Measurements from ENCODE around the gene AQP2.

Gene AQP2

DNA sequence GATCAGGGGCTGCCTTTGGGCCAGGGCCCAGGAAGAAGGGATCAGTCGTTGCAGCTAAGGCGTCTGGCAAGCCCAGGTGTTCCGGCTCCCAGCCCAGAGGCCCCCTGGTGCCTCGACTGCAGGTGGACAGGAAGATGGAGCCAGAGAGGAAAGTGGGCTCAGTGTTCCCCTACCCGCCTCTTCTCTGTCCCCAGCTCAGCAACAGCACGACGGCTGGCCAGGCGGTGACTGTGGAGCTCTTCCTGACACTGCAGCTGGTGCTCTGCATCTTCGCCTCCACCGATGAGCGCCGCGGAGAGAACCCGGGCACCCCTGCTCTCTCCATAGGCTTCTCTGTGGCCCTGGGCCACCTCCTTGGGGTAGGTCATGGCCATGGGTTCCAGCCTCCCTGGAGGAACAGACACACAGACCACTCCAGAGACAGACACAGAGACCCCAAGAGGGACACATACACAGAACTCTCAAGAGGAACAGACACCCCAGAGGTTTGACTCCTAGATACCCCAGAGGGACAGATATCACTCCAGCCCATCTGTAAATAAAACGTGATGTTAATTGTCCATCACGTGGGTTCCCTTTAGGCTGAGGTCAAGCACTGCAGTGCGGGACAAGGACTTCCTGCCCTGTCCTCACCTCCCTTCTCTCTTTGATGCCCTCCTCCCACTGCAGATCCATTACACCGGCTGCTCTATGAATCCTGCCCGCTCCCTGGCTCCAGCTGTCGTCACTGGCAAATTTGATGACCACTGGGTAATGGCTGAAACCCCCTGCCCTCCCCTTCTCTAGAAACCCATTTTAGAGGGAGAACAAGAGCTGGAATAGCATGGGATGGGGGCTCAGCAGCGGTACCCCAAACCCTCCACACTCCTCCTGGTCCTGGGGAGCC is 3.7 kb downstream of the AQP2 start:
- DNase-seq (ENCODE audit: low spot score): no peak
- TF ChIP-seq, protein P1, sequence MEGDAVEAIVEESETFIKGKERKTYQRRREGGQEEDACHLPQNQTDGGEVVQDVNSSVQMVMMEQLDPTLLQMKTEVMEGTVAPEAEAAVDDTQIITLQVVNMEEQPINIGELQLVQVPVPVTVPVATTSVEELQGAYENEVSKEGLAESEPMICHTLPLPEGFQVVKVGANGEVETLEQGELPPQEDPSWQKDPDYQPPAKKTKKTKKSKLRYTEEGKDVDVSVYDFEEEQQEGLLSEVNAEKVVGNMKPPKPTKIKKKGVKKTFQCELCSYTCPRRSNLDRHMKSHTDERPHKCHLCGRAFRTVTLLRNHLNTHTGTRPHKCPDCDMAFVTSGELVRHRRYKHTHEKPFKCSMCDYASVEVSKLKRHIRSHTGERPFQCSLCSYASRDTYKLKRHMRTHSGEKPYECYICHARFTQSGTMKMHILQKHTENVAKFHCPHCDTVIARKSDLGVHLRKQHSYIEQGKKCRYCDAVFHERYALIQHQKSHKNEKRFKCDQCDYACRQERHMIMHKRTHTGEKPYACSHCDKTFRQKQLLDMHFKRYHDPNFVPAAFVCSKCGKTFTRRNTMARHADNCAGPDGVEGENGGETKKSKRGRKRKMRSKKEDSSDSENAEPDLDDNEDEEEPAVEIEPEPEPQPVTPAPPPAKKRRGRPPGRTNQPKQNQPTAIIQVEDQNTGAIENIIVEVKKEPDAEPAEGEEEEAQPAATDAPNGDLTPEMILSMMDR (IDR thresholded peaks at IDR 0.05; ENCODE audit: extremely low read depth, missing control alignments): no peak

DNA sequence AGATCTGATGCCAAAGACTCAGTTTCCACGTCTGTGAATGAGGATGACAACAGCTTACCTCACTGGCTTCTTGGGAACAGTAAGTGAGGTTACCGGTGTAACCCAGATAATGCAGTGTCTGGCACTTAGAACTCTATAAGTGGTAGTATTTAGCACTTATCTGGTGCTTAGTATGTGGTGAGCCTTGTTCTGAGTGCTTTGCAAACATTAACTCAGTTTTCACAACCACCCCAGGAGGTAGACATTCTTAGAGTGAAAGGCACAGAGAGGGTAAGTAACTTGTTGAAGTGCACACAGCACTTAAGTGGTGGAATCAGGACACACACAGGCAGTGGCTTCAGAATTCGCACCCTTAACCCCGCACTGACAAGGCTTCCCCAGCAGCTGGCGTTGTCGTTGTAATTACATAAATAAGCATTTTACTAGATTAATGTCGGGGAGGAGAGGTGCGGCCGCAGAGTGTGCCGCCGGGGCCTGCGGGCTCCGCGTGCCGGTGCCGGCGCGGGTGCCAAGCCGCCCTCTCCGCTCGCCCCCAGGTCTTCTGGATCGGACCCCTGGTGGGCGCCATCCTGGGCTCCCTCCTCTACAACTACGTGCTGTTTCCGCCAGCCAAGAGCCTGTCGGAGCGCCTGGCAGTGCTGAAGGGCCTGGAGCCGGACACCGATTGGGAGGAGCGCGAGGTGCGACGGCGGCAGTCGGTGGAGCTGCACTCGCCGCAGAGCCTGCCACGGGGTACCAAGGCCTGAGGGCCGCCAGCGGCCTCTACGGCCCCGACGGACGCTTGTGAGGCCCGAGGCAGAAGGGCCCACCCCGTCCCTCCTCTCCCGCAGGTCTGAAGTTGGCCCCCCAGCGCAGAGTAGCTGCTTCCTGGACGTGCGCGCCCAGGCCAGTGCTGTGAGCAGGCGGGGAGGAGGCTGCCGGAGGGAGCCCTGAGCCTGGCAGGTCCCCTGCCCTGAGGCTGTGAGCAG is 4.6 kb downstream of the AQP2 start:
- no peak for DNase-seq (ENCODE audit: low spot score)
- TF ChIP-seq, protein P1 (IDR thresholded peaks at IDR 0.05; ENCODE audit: extremely low read depth, missing control alignments): no peak

DNA sequence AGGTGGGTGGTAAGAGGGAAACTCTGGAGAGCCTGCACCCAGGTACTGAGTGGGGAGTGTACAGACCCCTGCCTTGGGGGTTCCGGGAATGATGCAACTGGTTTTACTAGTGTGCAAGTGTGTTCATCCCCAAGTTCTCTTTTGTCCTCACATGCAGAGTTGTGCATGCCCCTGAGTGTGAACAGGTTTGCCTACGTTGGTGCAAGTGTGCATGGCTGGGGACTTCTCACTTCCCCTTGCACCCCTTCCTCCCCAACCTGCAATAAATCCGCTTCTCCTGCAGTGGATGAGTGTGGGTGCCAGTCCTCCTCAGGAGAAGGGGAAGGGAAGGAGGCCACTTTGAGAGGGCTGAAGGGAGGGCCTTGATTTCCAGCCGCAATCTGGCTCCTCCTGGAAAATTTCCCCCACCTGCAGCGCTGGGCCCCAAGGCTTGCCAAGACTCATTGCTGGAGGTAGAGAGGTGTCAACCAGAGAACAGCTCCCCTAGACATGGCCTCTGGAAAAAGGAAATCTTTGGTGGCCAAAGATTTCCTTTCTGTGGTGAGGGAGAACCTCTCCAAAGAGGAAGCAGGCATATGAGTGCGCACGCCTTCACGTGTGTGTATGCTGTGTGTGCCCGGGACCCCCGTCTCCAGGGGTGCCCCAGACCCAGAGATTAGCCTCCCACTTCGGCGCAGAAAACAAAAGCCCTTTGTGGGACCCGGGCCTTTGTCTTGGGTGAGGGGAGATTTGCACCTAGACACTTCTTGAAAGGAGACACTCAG is 5.5 kb downstream of the AQP2 start:
- TF ChIP-seq, protein P1 (IDR thresholded peaks at IDR 0.05; ENCODE audit: extremely low read depth, missing control alignments): no peak
- peak; percentile 40 for DNase-seq (ENCODE audit: low spot score)

DNA sequence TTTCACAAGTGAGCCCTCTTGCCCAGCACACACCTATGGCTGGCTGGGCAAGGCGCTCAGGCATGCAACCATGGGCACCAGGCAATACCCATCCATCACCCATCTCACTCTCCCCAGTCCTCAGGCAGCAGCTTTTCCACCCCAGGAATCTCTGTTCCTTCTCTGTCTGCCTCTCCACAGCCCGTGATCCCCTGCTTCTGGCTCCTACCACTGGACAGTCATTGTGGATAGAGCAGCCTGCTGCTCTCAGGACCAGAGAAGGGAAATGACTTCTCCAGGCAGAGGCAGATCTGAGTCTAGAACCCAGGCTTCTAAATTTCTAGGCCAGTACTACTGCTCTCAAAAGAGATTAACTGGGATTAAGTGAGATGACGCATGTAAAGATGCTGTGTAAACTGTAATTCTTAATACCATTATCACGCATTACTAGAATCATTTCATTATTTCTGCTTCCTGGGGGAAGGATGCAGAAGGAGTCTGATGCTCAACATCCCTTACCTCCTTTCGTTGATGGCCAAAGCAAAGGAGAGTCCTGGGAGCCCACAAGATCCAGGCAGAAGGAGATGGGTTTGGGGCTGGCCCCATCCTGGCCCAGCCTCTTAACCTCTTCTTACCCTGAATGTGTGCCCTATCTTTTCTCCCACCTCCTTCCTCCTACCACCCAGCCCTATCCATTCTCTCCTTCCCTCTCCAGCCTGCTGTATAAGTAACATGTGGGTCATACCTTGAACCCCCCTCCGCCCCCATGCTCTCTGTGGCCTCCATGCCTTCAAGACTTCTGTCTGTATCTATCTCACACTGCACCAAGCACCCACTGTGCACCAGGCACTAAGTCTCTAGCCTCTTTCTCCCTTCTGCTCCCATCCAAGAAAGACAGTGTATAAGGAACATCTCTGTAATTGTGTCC is 6.4 kb downstream of the AQP2 start:
- no peak for DNase-seq (ENCODE audit: low spot score)
- TF ChIP-seq, protein P1 (IDR thresholded peaks at IDR 0.05; ENCODE audit: extremely low read depth, missing control alignments): no peak

DNA sequence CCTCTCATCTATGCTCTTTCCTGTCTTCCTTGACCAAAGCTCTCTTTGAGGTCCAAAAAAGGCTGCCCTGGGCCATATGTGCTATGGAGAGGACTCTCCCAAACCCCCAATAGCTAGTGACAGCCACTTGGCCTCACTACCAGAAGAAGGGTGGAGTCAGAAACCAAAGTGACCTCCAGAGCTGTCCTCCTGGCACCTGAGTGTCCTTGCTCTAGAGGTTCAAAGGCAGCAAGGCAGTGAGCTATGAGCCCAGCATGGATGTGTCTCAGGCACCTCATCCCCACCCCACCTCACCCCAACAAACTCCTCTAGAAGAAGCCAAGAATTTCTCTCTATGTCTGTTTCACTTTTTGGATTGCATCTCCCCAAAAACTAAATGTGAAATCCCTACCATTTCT is 7.0 kb downstream of the AQP2 start:
- DNase-seq (ENCODE audit: low spot score): no peak
- TF ChIP-seq, protein P1 (IDR thresholded peaks at IDR 0.05; ENCODE audit: extremely low read depth, missing control alignments): no peak

DNA sequence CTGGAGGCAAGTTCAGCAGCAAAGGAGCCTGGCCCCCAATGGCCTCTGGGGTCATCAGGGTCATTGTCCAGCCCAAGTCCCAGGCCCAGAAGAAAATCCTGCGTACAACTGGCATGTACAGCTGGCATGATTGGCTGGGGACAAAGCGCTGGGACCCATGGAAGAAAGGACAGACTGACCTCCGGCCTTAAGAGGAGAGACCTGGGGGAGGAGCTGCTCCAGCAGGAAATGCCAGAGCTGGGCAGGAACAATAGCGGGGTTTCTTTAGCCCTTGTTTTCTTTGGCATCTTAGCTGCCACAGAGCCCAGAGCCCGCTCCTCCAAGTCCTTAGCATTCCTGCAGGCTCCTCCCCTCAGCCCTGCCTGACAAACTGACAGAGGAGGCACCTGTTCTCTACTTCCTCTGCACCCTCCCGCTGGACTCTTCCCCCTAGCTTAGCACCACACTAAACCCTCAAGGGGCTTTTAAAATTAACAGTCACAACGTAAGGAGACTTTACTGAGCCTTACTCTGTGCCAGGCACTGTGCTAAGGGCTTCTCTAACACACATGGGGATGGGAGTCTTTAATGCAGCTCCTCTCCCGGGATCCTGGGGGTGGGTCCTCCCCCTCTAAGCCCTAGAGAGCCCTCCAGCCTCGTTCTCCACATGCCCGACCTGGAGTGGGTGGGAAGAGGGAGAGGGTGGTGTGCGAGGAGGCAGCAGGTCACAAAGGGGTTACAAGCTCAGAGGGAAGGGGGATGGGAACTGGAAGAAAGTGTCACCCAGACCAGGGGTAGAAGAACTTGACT is 9.3 kb downstream of the AQP2 start:
- DNase-seq (ENCODE audit: low spot score): peak; percentile 46
- TF ChIP-seq, protein P1 (IDR thresholded peaks at IDR 0.05; ENCODE audit: extremely low read depth, missing control alignments): no peak

Measured in GM20000 (cell line).